ENCODE results near the gene INPP4B. TPM values are rescaled to one million over a fixed set of nuclear protein-coding genes. Genes with fewer than 3 reads are reported as not detected.
A peak's percentile ranks its signal among the peaks of the same experiment; 100 is the strongest.

Gene INPP4B
- total RNA-seq, 2 experiments from 2014 or later, result 43.7 to 44.7 TPM

GRCh38 chr4:142474398-142475087 lies 371.6 kb downstream of the INPP4B start:
- ATAC-seq (no peak), DNase-seq (no peak)
- no peaks in the 10 kb centered on the region for H3K36me3 Mint-ChIP-seq (ENCODE audit: low read depth)
- no peaks in the 10 kb centered on the region for H3K27me3 Mint-ChIP-seq (ENCODE audit: low read depth)
- H3K4me1 Mint-ChIP-seq (ENCODE audit: low read depth), result no peaks in the 10 kb centered on the region
- no peak overlapping the region for H3K27ac Mint-ChIP-seq
- ChIA-PET CTCF (interaction anchor here (1.3 kb wide), 1 partner anchor 57 kb away, joined by 3 read pairs; no protein-coding TSS in a partner anchor), POLR2A (interaction anchor here (0.6 kb wide), 2 partner anchors 63 to 122 kb away, joined by 3 read pairs; no protein-coding TSS in a partner anchor)
- no peak overlapping the region for H3K4me3 Mint-ChIP-seq
- H3K9me3 Mint-ChIP-seq (ENCODE audit: insufficient read depth), result no peaks in the 10 kb centered on the region

GRCh38 chr4:142473960-142474338 lies 372.2 kb downstream of the INPP4B start:
- DNase-seq (no peak), ATAC-seq (no peak)
- Mint-ChIP-seq H3K9me3 (ENCODE audit: insufficient read depth) (no peaks in the 10 kb centered on the region), H3K36me3 (ENCODE audit: low read depth) (no peaks in the 10 kb centered on the region), H3K4me3 (no peak overlapping the region), H3K27me3 (ENCODE audit: low read depth) (no peaks in the 10 kb centered on the region), H3K27ac (no peak overlapping the region), H3K4me1 (ENCODE audit: low read depth) (no peaks in the 10 kb centered on the region)
- ChIA-PET POLR2A (interaction anchor here (0.6 kb wide), 2 partner anchors 64 to 123 kb away, joined by 3 read pairs; no protein-coding TSS in a partner anchor), CTCF (interaction anchor here (1.3 kb wide), 1 partner anchor 57 kb away, joined by 3 read pairs; no protein-coding TSS in a partner anchor)

GRCh38 chr4:142473218-142473959 lies 372.7 kb downstream of the INPP4B start:
- no peaks in the 10 kb centered on the region for H3K4me1 Mint-ChIP-seq (ENCODE audit: low read depth)
- CTCF ChIA-PET, result interaction anchor here (1.3 kb wide), 1 partner anchor 56 kb away, joined by 3 read pairs; no protein-coding TSS in a partner anchor
- H3K36me3 Mint-ChIP-seq (ENCODE audit: low read depth), result no peaks in the 10 kb centered on the region
- ATAC-seq (no peak), DNase-seq (no peak)
- no peaks in the 10 kb centered on the region for H3K27me3 Mint-ChIP-seq (ENCODE audit: low read depth)
- H3K4me3 Mint-ChIP-seq, result no peak overlapping the region
- H3K27ac Mint-ChIP-seq, result no peak overlapping the region
- H3K9me3 Mint-ChIP-seq (ENCODE audit: insufficient read depth), result no peaks in the 10 kb centered on the region
- POLR2A ChIA-PET, result interaction anchor here (0.6 kb wide), 1 partner anchor 64 kb away, joined by 3 read pairs; no protein-coding TSS in a partner anchor

- no peaks in the 10 kb centered on the region for H3K36me3 Mint-ChIP-seq (ENCODE audit: low read depth)
- H3K27ac Mint-ChIP-seq, result peak overlapping the region; percentile 37
- peaks cover 3% of the 10 kb centered on the region for H3K9me3 Mint-ChIP-seq (ENCODE audit: insufficient read depth)
- H3K27me3 Mint-ChIP-seq (ENCODE audit: low read depth), result no peaks in the 10 kb centered on the region
- DNase-seq, result no peak
- no peak overlapping the region for H3K4me3 Mint-ChIP-seq
- peaks cover 6% of the 10 kb centered on the region for H3K4me1 Mint-ChIP-seq (ENCODE audit: low read depth)
- CTCF ChIA-PET, result no interaction called here
- no peak for ATAC-seq
- POLR2A ChIA-PET, result no interaction called here
Measured at GRCh38 chr4:142467088-142467487, 379.0 kb downstream of the INPP4B start.

- Mint-ChIP-seq H3K27me3 (ENCODE audit: low read depth) (no peaks in the 10 kb centered on the region), H3K4me1 (ENCODE audit: low read depth) (peaks cover 6% of the 10 kb centered on the region), H3K4me3 (no peak overlapping the region), H3K27ac (no peak overlapping the region), H3K9me3 (ENCODE audit: insufficient read depth) (peaks cover 3% of the 10 kb centered on the region), H3K36me3 (ENCODE audit: low read depth) (no peaks in the 10 kb centered on the region)
- CTCF ChIA-PET, result no interaction called here
- DNase-seq, result no peak
- ATAC-seq, result no peak
- POLR2A ChIA-PET, result no interaction called here
Measured at GRCh38 chr4:142465526-142465925, 380.6 kb downstream of the INPP4B start.

GRCh38 chr4:142463206-142463605 lies 382.9 kb downstream of the INPP4B start:
- no peaks in the 10 kb centered on the region for H3K36me3 Mint-ChIP-seq (ENCODE audit: low read depth)
- no peaks in the 10 kb centered on the region for H3K27me3 Mint-ChIP-seq (ENCODE audit: low read depth)
- no peak overlapping the region for H3K4me3 Mint-ChIP-seq
- no peak for ATAC-seq
- no peak for DNase-seq
- CTCF ChIA-PET, result no interaction called here
- no peak overlapping the region for H3K27ac Mint-ChIP-seq
- peaks cover 3% of the 10 kb centered on the region for H3K9me3 Mint-ChIP-seq (ENCODE audit: insufficient read depth)
- peaks cover 6% of the 10 kb centered on the region for H3K4me1 Mint-ChIP-seq (ENCODE audit: low read depth)
- POLR2A ChIA-PET, result no interaction called here

GRCh38 chr4:142452161-142452855 lies 393.8 kb downstream of the INPP4B start:
- Mint-ChIP-seq H3K4me1 (ENCODE audit: low read depth) (no peaks in the 10 kb centered on the region), H3K27ac (no peak overlapping the region), H3K9me3 (ENCODE audit: insufficient read depth) (peaks cover 5% of the 10 kb centered on the region), H3K36me3 (ENCODE audit: low read depth) (no peaks in the 10 kb centered on the region), H3K27me3 (ENCODE audit: low read depth) (no peaks in the 10 kb centered on the region), H3K4me3 (no peak overlapping the region)
- no peak for DNase-seq
- ChIA-PET POLR2A (no interaction called here), CTCF (interaction anchor here (1.0 to 1.2 kb wide), 2 partner anchors 46 to 97 kb away, joined by 3 read pairs; no protein-coding TSS in a partner anchor)
- no peak for ATAC-seq

- CTCF ChIA-PET, result no interaction called here
Measured at GRCh38 chr4:142449771-142450373, 396.2 kb downstream of the INPP4B start.

GRCh38 chr4:142447009-142447408 lies 399.1 kb downstream of the INPP4B start:
- ATAC-seq, result no peak
- no peak for DNase-seq
- no peak overlapping the region for H3K27ac Mint-ChIP-seq
- no peaks in the 10 kb centered on the region for H3K9me3 Mint-ChIP-seq (ENCODE audit: insufficient read depth)
- peaks cover 2% of the 10 kb centered on the region for H3K36me3 Mint-ChIP-seq (ENCODE audit: low read depth)
- ChIA-PET POLR2A (no interaction called here), CTCF (no interaction called here)
- H3K27me3 Mint-ChIP-seq (ENCODE audit: low read depth), result no peaks in the 10 kb centered on the region
- no peak overlapping the region for H3K4me3 Mint-ChIP-seq
- H3K4me1 Mint-ChIP-seq (ENCODE audit: low read depth), result peaks cover 7% of the 10 kb centered on the region

More at GRCh38 chr4:142449771-142450373, 396.2 kb downstream of the INPP4B start:
- ATAC-seq, result no peak
- H3K9me3 Mint-ChIP-seq (ENCODE audit: insufficient read depth), result no peaks in the 10 kb centered on the region
- DNase-seq, result no peak
- no peaks in the 10 kb centered on the region for H3K27me3 Mint-ChIP-seq (ENCODE audit: low read depth)
- no peaks in the 10 kb centered on the region for H3K36me3 Mint-ChIP-seq (ENCODE audit: low read depth)
- no peak overlapping the region for H3K27ac Mint-ChIP-seq
- no peak overlapping the region for H3K4me3 Mint-ChIP-seq
- peaks cover 7% of the 10 kb centered on the region for H3K4me1 Mint-ChIP-seq (ENCODE audit: low read depth)
- POLR2A ChIA-PET, result no interaction called here

GRCh38 chr4:142443469-142443868 lies 402.6 kb downstream of the INPP4B start:
- H3K27me3 Mint-ChIP-seq (ENCODE audit: low read depth), result no peaks in the 10 kb centered on the region
- POLR2A ChIA-PET, result no interaction called here

GRCh38 chr4:142440093-142440492 lies 406.0 kb downstream of the INPP4B start:
- no peaks in the 10 kb centered on the region for H3K27me3 Mint-ChIP-seq (ENCODE audit: low read depth)
- H3K36me3 Mint-ChIP-seq (ENCODE audit: low read depth), result peaks cover 2% of the 10 kb centered on the region
- CTCF ChIA-PET, result no interaction called here
- no peak overlapping the region for H3K4me3 Mint-ChIP-seq
- H3K27ac Mint-ChIP-seq, result no peak overlapping the region
- peaks cover 15% of the 10 kb centered on the region for H3K9me3 Mint-ChIP-seq (ENCODE audit: insufficient read depth)
- no peaks in the 10 kb centered on the region for H3K4me1 Mint-ChIP-seq (ENCODE audit: low read depth)
- DNase-seq, result no peak
- ATAC-seq, result no peak
- POLR2A ChIA-PET, result no interaction called here

More at GRCh38 chr4:142443469-142443868, 402.6 kb downstream of the INPP4B start:
- CTCF ChIA-PET, result interaction anchor here (0.9 kb wide), 1 partner anchor 276 kb away, joined by 3 read pairs; no protein-coding TSS in a partner anchor
- no peak for ATAC-seq
- Mint-ChIP-seq H3K4me1 (ENCODE audit: low read depth) (peaks cover 7% of the 10 kb centered on the region), H3K36me3 (ENCODE audit: low read depth) (peaks cover 2% of the 10 kb centered on the region), H3K4me3 (no peak overlapping the region), H3K9me3 (ENCODE audit: insufficient read depth) (peaks cover 5% of the 10 kb centered on the region), H3K27ac (no peak overlapping the region)
- DNase-seq, result no peak
